ENCODE data around the gene CPPED1.

- TF ChIP-seq POLR2AphosphoS5 (IDR thresholded peaks at IDR 0.05; ENCODE audit: low read depth, low read length) (no peak), TAF1 (IDR thresholded peaks at IDR 0.05; ENCODE audit: low read depth, low read length) (no peak), POLR2A (IDR thresholded peaks at IDR 0.05; ENCODE audit: low read depth, low read length) (no peak), SPI1 (IDR thresholded peaks at IDR 0.05; ENCODE audit: low read depth, low read length) (no peak), PAX5 (IDR thresholded peaks at IDR 0.05; ENCODE audit: insufficient read depth, low read length, severe bottlenecking) (no peak), POU2F2 (IDR thresholded peaks at IDR 0.05; ENCODE audit: low read depth, low read length) (no peak)
These were observed 75.2 kb downstream of the CPPED1 start for GRCh38 chr16:12728469-12728868.
